Left cardiac atrium (tissue), 4 donors: Measurements from ENCODE around the gene IDI1. TPM values are rescaled to one million over a fixed set of nuclear protein-coding genes. Genes with fewer than 3 reads are reported as not detected.
"Not testable (repeated sequence)": the region's sequence is repeated elsewhere in the genome, so short reads cannot be mapped to it uniquely, and the experiment has no call there.

ENCODE experiments used
- ATAC-seq, 2 donors: fragments of 200-7000 bp; cut with Tn5 transposase; one replicate each; pipeline ENCODE4 v1.9.1; 2020; ENCODE audit warnings: mild to moderate bottlenecking in 2 of 2, moderate library complexity in 2 of 2
- DNase-seq: peaks from one replicate; pipeline ENCODE4 v3.0.0-alpha.2; 2020
- intact Hi-C, 2 donors: fragments of 100-400 bp; cut with DNase I; formaldehyde crosslinking; loops; one replicate each; pipeline versions ENCODE4 v1.14.1 to v1.15.1; 2022 to 2023
- total RNA-seq, 2 donors: library from RNA; stranded (reverse); fragmentation: NEBNext Ultra II Directional; extraction: Animal tissue kit (Norgen Biotek cat#: 25700); gene quantifications; one replicate each; pipeline ENCODE4 v1.2.1, GENCODE V29; 2021
- donor health status: DM: no; HTN: yes; CAD: no.
- donor health status: DM: no; HTN: yes; CAD: no; lungs with severe emphysema.
- donor health status: DM: yes; HTN: yes; CAD: no.
- donor health status: Dilated cardiomyopathy.

Gene IDI1
- total RNA-seq, 2 donors from 2014 or later, result 18.4 to 29.8 TPM

- ATAC-seq (peak; percentile 23 to 54), DNase-seq (peak; percentile 48)
- intact Hi-C loops, result no loop called here
These were observed 5.4 kb downstream of the IDI1 start for GRCh38 chr10:1043532-1043995.

- no peak for ATAC-seq
- DNase-seq, result no peak
- intact Hi-C loops, result no loop called here
These were observed 7.4 kb downstream of the IDI1 start for GRCh38 chr10:1041514-1041913.

GRCh38 chr10:1040133-1040532 is 8.8 kb downstream of the IDI1 start:
- intact Hi-C loops, result no loop called here
- DNase-seq, result no peak
- ATAC-seq, result no peak

GRCh38 chr10:1038769-1039168 is 10.2 kb downstream of the IDI1 start:
- intact Hi-C loops, ATAC-seq, DNase-seq: not testable (repeated sequence)

GRCh38 chr10:1037098-1037497 is 11.8 kb downstream of the IDI1 start:
- intact Hi-C loops, result no loop called here
- ATAC-seq, result no peak
- DNase-seq, result no peak

GRCh38 chr10:1036341-1036791 is 12.6 kb downstream of the IDI1 start:
- ATAC-seq, result peak in 1 of 2 donors; percentile 29
- DNase-seq, result no peak
- intact Hi-C loops, result no loop called here

- DNase-seq (no peak), ATAC-seq (no peak)
- intact Hi-C loops, result no loop called here
These were observed 13.7 kb downstream of the IDI1 start for GRCh38 chr10:1035201-1035600.

- ATAC-seq (peak in 1 of 2 donors; percentile 55), DNase-seq (no peak)
- intact Hi-C loops, result no loop called here
These were observed 14.2 kb downstream of the IDI1 start for GRCh38 chr10:1034758-1035157.

- no peak for DNase-seq
These were observed 15.3 kb downstream of the IDI1 start for GRCh38 chr10:1033601-1034000.

GRCh38 chr10:1029838-1030237 is 19.1 kb downstream of the IDI1 start:
- no peak for ATAC-seq
- no peak for DNase-seq
- intact Hi-C loops, result no loop called here

More at GRCh38 chr10:1033601-1034000, 15.3 kb downstream of the IDI1 start:
- intact Hi-C loops, result no loop called here
- peak in 1 of 2 donors; percentile 41 for ATAC-seq

GRCh38 chr10:1026578-1026977 is 22.3 kb downstream of the IDI1 start:
- intact Hi-C loops, result no loop called here
- ATAC-seq (no peak), DNase-seq (no peak)

- no peak for DNase-seq
- no peak for ATAC-seq
- intact Hi-C loops, result no loop called here
These were observed 23.2 kb downstream of the IDI1 start, which contains the start of gene IDI2 for GRCh38 chr10:1025683-1026082. Gene IDI2, minus strand, starts transcription at chr10:1025859. Its CDS starts 1,136 bp downstream, at chr10:1024723.

GRCh38 chr10:1024103-1024502 is 24.8 kb downstream of the IDI1 start:
- intact Hi-C loops, result no loop called here
- no peak for ATAC-seq
- no peak for DNase-seq

GRCh38 chr10:1022413-1022812 is 26.5 kb downstream of the IDI1 start:
- intact Hi-C loops, result no loop called here
- DNase-seq, result no peak
- peak; percentile 74 to 79 for ATAC-seq

- intact Hi-C loops, result no loop called here
- ATAC-seq (peak in 1 of 2 donors; percentile 17), DNase-seq (no peak)
These were observed 28.0 kb downstream of the IDI1 start for GRCh38 chr10:1020958-1021357.

GRCh38 chr10:1020460-1020859 is 28.5 kb downstream of the IDI1 start:
- intact Hi-C loops, result no loop called here
- DNase-seq (no peak), ATAC-seq (no peak)

GRCh38 chr10:1019362-1019761 is 29.6 kb downstream of the IDI1 start:
- no peak for ATAC-seq
- DNase-seq, result no peak
- intact Hi-C loops, result no loop called here

- DNase-seq (no peak), ATAC-seq (no peak)
- intact Hi-C loops, result no loop called here
These were observed 33.2 kb downstream of the IDI1 start for GRCh38 chr10:1015688-1016087.

- ATAC-seq (no peak), DNase-seq (no peak)
- intact Hi-C loops, result no loop called here
These were observed 37.2 kb downstream of the IDI1 start for GRCh38 chr10:1011696-1012095.

- intact Hi-C loops, result no loop called here
- peak in 1 of 2 donors; percentile 18 for ATAC-seq
These were observed 38.2 kb downstream of the IDI1 start for GRCh38 chr10:1010703-1011102.

GRCh38 chr10:1009947-1010346 is 39.0 kb downstream of the IDI1 start:
- DNase-seq, ATAC-seq, intact Hi-C loops: not testable (repeated sequence)

More at GRCh38 chr10:1010703-1011102, 38.2 kb downstream of the IDI1 start:
- no peak for DNase-seq

- intact Hi-C loops, result no loop called here
- DNase-seq, result no peak
- ATAC-seq, result no peak
These were observed 39.8 kb downstream of the IDI1 start for GRCh38 chr10:1009071-1009494.
